NCI-H526 (cell line): ENCODE measurements around the gene SMIM12.
"Not testable (repeated sequence)": the region's sequence is repeated elsewhere in the genome, so short reads cannot be mapped to it uniquely, and the experiment has no call there.

Experiments used
- DNase-seq, 2 experiments: peaks; one replicate each; lab custom pipeline; 2025; lab: John Stamatoyannopoulos, UW

Gene SMIM12

DNA sequence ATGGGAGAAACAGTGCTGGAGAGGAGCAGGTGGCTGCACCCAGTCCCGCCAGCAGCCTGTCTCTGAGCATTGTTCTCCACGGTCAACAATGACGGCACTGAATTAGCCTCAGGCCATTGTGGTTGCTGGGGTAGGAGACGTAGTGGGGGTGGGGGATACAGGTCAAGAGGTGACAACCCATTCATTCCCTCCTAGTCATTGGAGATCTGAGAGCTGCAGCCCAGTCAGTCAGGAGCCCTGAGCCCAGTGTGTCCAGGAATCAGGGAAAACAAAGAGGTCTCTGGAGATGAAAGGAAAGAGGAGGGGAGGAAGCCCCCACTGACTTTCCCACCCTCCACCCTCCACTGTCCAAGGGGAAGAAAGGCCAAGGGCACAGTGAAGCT lies 15.3 kb downstream of the SMIM12 start:
- no peak for DNase-seq

DNA sequence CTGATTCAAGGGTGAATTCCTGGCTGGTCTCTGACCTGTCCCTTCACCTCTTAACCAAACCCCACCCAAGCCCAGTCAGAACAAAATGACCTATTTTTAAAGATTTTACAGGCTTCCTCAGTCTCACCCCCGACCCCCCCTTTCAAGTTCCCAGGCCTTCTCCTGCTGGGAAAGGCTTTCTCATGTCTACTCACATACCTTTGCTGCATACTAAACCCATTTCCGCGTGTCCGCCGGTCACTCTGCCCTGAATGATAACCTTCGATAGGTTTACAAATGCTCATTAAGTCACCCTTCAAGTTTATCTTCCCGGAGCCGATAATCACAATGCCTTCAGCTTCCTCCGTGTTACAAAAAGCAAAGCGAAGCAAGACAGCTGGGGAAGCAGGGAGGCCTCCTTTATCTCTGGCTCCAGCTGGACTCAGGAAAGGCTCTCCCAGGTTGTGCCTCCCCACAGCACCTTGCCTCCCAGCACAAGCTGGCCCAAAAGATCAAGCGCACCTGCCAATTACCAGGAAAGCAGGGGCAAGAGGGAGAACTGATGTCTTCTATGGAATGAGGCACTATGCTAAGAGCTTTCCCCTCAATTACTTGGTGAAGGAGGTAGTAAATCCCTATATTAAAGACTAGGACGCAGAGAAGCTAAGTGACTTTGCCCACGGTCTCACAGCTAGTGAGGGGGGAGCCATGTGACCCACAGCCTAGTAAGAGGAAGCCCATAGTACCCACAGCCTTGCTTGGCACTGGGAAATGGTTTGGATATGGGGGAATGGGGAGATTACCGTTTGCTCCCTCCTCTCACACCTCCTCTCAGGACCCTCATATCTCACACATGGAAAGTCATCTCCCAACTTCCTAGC lies 15.9 kb downstream of the SMIM12 start:
- no peak for DNase-seq

DNA sequence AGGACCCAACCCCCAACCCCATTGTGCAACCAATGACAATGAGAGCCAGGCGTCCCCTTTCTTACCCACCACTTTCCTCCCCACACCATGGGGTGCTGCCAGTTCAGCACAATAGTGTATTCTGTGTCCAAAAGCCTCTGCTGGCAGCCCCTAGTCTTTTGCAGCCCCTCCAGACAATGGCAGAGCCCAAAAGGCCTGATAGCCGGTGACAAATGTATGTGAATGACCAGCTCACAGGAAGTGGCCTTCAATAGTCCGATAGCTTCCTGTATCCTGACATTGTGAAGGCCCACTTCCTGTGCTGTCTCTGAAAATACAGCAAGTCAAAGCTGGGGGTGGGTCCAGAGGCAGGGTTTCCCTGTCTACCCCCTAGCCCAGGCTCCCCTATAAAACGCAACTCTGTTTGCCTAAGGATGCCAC lies 16.6 kb downstream of the SMIM12 start:
- DNase-seq, result no peak

DNA sequence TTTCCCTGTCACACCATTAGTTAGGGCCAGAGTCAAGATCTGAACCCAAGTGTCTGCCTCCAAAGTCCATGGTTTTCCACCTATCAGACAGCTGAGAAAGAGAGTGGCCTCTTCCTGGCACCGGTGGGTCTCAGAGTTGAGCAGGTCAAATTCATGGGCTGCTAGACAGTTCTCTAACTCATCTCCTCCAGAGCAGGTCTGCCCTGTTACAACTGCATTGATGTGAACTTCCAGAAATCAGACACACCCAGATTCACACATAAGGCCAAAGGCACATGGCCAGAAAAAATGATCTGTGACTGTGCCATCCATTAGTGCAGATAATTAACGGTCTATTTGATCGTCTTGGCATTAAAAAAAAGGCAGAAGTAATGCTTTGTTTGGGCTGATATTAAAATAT lies 17.5 kb downstream of the SMIM12 start:
- DNase-seq, result no peak

GRCh38 chr1:34840426-34840825 lies 19.1 kb downstream of the SMIM12 start:
- no peak for DNase-seq

GRCh38 chr1:34839526-34840305 lies 19.8 kb downstream of the SMIM12 start:
- no peak for DNase-seq

GRCh38 chr1:34833711-34834110 lies 25.8 kb downstream of the SMIM12 start:
- DNase-seq, result no peak

GRCh38 chr1:34831721-34832246 lies 27.8 kb downstream of the SMIM12 start:
- DNase-seq, result no peak

DNA sequence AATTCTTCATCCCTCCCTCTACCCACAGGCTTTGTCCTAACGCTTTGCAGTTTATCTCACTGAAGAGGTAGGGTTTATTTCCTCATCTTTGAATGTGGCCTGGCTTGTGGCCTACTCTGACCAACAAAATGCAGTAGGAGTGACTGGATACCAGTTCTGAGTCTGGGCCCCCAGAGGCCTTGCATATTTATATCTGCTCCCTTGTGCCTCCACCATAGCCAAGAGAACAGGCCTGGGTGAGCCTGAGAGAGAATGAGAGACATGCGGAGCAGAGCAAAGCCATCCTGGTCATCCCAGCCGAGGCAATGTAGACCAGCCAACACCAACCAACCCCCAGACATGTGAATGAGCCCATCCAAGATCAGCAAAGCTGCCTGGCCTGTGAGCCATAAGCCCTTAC lies 30.3 kb downstream of the SMIM12 start:
- DNase-seq, result no peak

DNA sequence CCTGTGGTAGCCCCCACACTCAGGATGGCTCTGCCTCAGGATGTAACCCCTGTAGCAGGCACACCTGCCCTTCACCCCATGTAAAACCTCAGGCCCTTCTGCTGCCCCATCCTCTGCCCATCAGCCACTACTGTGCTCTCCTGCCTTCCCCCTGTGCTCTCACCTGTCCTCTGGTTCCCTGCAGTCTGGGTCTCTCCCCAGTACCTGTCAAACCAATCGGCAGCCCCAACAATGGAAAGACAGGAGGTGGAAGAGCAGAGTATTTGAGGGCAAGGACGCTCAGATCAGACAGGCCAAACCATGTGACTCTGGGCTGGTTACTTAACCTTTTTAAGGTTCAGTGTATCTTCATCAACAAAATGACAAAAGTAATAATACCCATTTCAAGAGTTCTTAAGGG lies 30.9 kb downstream of the SMIM12 start:
- no peak for DNase-seq

- DNase-seq, result no peak
Measured at GRCh38 chr1:34827341-34827941, 32.1 kb downstream of the SMIM12 start.

DNA sequence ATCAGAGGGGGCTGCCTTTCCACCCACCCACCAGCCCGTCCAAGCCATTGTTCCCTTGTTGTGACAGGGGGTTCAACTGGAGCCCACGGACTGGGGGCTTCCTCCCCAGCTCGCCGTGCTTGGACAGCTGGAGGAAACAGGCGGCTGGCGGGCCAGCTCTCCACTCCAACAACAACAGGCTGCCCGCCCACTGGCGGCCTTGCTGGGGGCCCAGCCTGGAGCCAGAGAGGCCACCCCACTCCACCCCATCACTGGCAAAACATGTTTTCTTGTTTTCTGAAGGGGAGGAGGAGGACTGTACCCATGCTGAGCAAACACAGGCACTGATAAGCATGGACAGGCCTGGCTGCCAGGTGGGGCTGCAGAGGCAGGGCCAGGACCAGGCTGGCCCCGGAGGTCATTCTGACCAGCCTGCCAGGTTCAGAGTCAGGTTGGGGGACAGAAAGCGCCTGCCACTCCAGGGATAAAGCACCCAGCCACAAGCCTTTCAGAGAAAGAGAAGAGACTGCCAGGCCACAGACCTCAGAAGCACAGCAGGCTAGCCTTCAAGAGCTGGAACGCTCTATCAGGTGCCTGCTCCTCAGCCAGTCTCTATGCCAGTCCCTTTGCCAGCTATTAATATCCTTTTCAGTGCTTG lies 34.0 kb downstream of the SMIM12 start:
- DNase-seq, result no peak

DNA sequence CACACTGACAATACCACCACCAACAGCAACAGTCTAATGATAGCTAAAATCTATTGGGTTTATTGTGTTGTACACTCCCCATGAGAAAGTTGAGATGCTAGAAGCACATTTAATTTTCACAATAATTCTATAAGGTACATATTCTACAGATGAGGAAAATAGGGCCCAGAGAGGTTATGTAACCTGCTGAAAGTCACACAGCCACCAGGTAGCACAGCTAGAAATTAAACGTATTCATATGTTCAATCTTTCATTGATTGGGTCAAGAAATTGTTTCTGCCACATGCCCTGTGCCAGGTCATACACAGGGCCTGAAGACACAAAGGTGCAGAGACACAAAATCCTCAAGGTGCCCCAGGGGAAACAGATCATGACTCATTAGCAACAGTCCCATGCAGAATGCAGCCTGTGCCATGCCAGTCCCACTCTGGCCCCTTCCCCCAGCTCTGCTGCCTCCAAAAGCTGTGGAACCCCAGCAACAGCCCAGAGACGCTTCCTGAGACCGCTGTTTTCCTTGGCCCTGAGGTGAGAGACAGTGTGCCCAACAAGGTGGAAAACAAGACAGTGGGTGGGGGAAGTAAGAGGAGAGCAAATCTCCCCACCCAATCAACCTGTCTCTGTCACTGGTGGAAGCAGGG lies 34.6 kb downstream of the SMIM12 start:
- no peak for DNase-seq

- DNase-seq, result no peak
Measured at GRCh38 chr1:34822202-34822601, 37.3 kb downstream of the SMIM12 start.

DNA sequence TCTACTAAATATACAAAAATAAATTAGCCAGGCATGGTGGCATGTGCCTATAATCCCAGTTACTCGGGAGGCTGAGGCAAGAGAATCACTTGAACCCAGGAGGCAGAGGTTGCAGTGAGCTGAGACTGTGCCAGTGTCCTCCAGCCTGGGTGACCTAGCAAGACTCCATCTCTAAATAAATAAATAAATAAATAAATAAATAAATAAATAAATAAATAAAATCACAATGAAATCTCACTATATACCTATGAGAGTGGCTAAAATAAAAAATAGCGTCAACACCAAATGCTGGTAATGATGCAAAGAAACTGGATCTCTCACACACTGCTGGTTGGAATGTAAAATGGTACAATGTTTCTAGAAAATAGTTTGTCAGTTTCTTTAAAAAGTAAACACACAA lies 40.7 kb downstream of the SMIM12 start:
- not testable (repeated sequence) for DNase-seq

DNA sequence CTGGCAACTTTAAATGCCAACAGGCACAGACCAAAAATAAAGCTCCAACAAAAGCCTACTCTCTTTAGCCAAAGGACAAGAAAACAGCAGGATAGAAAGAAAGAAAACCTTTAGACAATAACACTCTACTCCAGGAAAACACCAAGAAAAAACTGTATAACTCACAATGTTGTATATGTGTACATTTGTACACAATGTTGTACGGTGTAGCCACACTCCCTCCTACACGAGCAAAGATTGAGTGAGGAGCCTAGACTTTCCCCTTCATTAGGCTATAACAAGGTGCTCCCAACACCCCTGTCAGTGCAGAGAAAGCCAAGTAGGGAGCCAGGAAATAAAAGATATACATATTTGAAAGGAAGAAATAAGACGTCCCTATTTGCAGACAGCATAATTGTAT lies 42.8 kb downstream of the SMIM12 start:
- DNase-seq, result no peak

DNA sequence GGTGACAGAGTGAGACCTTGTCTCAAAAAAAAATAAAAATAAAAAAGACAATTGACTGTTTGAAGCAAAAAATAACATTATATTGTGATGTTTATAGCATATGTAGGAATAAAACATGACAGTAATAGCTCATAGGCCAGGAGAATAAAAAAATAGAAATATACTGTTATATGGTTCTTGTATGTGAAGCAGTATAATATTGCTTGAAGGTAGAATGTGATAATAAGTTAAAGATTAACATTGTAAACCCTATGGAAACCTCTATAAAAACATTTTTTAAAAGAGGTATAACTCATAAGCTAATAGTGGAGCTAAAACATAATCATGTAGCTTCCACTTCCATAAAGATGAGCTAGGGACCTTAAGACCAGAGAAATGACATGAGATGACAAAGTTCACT lies 43.2 kb downstream of the SMIM12 start:
- DNase-seq, result no peak

DNA sequence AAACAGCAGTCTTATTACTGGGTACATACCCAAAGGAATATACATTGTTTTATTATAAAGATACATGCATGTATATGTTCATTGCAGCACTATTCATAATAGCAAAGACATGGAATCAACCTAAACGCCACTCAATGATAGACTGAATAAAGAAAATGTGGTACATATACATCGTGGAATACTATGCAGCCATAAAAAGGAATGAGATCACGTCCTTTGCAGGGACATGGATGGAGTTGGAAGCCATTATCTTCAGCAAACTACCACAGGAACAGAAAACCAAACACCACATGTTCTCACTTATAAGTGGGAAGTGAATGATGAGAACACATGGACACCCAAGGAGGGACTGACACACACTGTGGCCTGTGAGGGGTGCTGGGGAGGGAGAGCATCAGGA lies 48.8 kb downstream of the SMIM12 start:
- DNase-seq, result not testable (repeated sequence)

DNA sequence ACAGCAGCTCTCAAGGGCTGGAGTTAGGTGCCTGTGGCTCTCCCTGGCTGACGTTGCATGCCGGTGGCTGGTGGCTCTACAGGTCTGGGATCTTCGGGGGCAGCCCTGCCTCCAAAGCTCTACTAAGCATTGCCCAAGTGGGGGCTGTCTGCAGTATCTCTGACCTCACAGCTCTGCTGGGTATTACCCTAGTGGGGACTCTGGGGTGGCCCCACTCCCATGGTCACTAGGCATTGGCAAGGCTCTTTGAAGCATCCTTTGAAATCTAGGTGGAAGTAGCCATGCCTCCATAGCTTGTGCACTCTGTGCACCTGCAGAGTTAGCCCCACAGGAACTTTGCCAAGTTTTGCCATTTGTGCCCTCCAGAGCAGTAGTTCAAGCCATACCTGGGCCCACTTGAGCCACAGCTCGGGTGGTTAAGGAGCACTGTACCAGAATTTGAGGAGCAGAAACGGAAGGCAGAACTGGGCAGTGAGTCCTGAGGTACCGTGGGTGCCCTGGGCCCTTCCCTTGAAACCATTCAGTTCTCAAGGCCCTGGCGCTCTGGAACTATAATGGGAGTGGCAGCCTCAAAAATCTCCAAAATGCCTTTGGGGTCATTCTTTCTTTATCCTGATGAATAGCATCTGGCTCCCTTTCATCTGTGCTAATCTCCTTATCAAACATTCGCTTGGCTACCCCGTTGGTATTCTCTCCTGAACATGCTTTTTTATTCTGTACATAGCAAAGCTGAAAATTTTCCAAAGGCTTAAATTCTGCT lies 51.3 kb downstream of the SMIM12 start:
- no peak for DNase-seq

DNA sequence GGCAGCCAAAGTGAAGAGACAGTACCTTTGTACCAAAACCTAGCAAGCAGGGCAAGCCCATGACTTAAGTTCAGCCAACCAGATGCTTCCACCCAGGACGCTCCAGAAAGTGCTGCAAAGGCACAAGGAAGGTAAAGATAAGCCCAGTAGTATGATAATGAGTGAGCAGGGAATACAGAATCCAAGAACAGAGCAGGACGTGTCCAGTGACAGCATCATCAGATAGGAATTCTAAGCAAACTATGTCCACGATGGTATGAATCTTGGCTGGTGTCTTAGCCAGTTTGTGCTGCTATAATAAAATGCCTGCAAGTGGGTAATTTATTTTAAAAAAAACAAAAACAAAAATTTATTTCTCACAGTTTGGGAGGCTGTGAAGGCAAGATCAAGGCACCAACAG lies 53.2 kb downstream of the SMIM12 start:
- DNase-seq, result no peak

GRCh38 chr1:34803770-34804169 lies 55.8 kb downstream of the SMIM12 start:
- no peak for DNase-seq
